ENCODE measurements around the gene ZDHHC14.

GRCh38 chr6:157695301-157696040, 314.5 kb downstream of the ZDHHC14 start:
- TF ChIP-seq E2F6 (IDR thresholded peaks at IDR 0.05) (no peak), CTCF (IDR thresholded peaks at IDR 0.05; ENCODE audit: control extremely low read depth in 1 of 3, insufficient read depth in 1 of 3, low read depth in 1 of 3, low read length in 3 of 3) (no peak)
